GM12865 (cell line): ENCODE data around the gene EXO5.

ENCODE experiments used
- DNase-seq: peaks from one replicate; pipeline ENCODE4 v3.0.0; 2010; ENCODE audit warnings: low read depth
- H3K4me3 ChIP-seq: 2 replicates; pipeline ENCODE4 v1.5.1; 2011; ENCODE audit warnings: mild to moderate bottlenecking, low read depth, low read length, control low read depth
- TF ChIP-seq, protein P1 (sequence below): IDR thresholded peaks from 2 replicates; pipeline ENCODE4 v1.5.1; 2011; ENCODE audit warnings: low read length, control low read depth, low read depth, inconsistent platforms; ENCODE audit not compliant: insufficient read depth; ENCODE audit errors: missing control alignments

The EXO5 gene, protein sequence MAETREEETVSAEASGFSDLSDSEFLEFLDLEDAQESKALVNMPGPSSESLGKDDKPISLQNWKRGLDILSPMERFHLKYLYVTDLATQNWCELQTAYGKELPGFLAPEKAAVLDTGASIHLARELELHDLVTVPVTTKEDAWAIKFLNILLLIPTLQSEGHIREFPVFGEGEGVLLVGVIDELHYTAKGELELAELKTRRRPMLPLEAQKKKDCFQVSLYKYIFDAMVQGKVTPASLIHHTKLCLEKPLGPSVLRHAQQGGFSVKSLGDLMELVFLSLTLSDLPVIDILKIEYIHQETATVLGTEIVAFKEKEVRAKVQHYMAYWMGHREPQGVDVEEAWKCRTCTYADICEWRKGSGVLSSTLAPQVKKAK

DNA sequence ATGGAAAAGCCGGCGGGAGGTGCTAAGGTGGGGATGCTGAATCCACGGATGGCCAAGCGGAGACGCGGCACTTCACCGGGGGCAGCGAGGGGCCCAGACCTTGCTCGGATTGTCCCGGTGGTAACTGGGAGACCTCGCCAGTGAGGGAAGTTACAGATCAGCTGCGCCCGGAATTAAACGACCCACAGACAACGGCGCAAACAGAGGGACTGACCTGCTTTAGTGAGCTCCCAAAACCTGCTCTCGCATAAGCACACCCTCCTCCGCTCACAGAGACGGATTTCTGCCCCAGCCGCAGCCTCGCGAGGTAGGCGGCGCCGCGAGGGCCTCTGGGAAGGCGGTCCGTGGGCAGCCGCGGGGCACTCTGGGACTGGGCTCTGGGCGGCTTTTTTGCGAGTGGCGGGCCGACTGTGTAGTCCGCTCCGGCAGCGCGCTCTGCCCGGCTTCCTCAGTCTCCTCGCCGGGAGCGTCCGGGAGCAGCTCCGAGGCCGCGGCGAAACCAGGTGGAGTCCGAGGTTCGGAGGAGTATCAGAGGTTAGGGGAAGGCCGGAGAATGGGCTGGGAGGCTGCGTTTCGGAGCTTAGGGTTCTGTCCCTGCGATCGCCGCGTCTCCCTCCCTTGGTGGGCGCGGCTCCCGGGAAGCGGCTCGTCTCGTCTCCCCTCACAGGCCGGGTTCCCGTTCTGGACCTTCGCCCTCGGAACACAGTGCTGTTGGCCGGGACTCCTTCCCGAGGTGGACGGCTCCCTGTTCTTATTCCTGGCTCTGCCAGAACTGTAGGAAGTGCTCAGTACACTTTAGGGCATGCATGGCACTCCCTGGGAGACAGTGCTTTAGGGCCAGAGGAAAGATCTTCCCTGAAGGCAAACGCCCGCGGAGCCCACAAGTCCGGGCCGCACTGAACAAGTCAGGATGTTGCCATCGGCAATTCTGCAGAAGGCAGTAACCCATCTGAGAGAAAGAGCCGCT, at the start of gene EXO5:
Gene EXO5 (plus strand): TSS at position 393 of the 967 bp plus-strand sequence. CDS start 5,778 bp downstream, outside the sequence.
- peak within 1 kb of the TSS; percentile 70 for H3K4me3 ChIP-seq
- TF ChIP-seq, protein P1, sequence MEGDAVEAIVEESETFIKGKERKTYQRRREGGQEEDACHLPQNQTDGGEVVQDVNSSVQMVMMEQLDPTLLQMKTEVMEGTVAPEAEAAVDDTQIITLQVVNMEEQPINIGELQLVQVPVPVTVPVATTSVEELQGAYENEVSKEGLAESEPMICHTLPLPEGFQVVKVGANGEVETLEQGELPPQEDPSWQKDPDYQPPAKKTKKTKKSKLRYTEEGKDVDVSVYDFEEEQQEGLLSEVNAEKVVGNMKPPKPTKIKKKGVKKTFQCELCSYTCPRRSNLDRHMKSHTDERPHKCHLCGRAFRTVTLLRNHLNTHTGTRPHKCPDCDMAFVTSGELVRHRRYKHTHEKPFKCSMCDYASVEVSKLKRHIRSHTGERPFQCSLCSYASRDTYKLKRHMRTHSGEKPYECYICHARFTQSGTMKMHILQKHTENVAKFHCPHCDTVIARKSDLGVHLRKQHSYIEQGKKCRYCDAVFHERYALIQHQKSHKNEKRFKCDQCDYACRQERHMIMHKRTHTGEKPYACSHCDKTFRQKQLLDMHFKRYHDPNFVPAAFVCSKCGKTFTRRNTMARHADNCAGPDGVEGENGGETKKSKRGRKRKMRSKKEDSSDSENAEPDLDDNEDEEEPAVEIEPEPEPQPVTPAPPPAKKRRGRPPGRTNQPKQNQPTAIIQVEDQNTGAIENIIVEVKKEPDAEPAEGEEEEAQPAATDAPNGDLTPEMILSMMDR, result no peak
- peak; percentile 92 for DNase-seq

- H3K4me3 ChIP-seq, result no peak overlapping the region
- DNase-seq, result peak; percentile 9
- TF ChIP-seq, protein P1, result no peak
These were observed 45.5 kb upstream of the EXO5 start for GRCh38 chr1:40462956-40463590.

DNA sequence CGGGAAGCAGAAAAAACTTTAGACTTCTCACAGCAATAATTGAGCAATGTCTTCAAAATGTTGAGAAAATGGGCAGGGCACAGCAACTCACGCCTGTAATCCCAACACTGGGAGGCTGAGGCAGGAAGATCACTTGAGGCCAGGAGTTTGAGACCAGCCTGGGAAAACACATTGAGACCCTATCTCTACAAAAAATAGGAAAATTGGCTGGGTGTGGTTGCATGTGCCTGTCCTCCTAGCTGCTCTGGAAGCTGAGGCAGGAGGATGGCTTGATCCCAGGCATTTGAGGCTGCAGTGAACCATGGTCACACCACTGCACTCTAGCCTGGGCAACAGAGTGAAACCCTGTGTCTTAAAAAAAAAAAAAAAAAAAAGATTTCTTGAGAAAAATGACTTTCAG, 39.2 kb upstream of the EXO5 start:
- H3K4me3 ChIP-seq, result no peak overlapping the region
- TF ChIP-seq, protein P1, result no peak
- no peak for DNase-seq

DNA sequence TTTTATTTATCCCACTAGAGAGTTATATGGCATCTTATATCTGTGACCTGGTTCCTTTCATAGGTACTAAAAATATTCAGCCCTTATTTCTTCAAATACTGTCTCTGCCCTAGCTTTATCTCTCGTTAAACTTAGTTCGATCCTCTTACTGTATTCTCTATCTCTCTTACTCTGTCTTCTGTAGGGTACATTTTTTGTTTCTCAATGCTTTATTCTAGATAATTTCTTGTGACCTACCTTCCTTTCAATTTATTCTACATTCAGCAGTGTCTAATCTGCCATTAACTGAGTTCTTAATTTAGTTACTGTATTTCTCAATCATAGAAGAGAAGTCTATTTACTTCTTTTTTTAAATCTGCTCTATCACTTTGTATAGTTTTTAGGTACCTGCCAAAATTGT, 33.3 kb upstream of the EXO5 start:
- no peak for DNase-seq
- H3K4me3 ChIP-seq, result no peak overlapping the region
- TF ChIP-seq, protein P1, result no peak

- DNase-seq, result peak; percentile 93
- TF ChIP-seq, protein P1, result no peak
- peak within 1 kb of the TSS; percentile 78 for H3K4me3 ChIP-seq
These were observed 31.5 kb upstream of the EXO5 start, which contains the start of gene ZFP69 for GRCh38 chr1:40476924-40477677. TSS of gene ZFP69 (plus strand) at chr1:40477290. CDS start at chr1:40479362, 2,072 bp downstream.

DNA sequence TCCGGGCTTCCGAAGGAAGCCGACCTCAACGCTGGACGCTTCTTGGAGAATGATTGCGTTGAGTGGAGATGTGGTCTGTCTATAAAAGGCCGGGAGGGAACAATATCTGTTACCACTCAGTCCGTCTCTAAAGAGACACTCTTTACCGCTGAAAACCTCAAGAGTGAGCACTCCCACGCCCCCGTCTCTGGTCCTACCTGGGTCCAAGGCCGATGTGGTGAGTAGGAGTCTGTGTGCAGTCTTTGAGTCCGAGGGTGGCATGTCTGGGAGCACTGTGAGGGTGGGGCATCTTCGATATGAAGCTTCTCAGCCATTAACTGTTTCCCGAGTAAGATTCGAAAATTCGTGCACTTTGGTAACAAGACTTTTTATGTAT, 30.9 kb upstream of the EXO5 start:
- peak; percentile 23 for DNase-seq
- H3K4me3 ChIP-seq, result peak overlapping the region; percentile 78
- TF ChIP-seq, protein P1, result no peak
